CD4-positive, CD25-positive, alpha-beta regulatory T cell (primary cell): ENCODE data around the gene REEP3. TPM values are rescaled to one million over a fixed set of nuclear protein-coding genes. Genes with fewer than 3 reads are reported as not detected.
A peak's percentile ranks its signal among the peaks of the same experiment; 100 is the strongest.

Source experiments
- ATAC-seq, 2 donors: fragments of 150-1000 bp; cut with Tn5 transposase; one replicate each; pipeline ENCODE4 v1.10.0; 2021; ENCODE audit warnings: low read depth in 2 of 2, moderate number of reproducible peaks in 2 of 2, moderate library complexity in 1 of 2
- DNase-seq, 3 donors: peaks; one replicate each; pipeline versions ENCODE4 v3.0.0 to v3.0.0-alpha.2; 2012 to 2022; ENCODE audit warnings: mixed read lengths in 1 of 3
- H3K27ac ChIP-seq: one replicate; pipeline ENCODE4 v1.7.0; 2013; ENCODE audit warnings: mild to moderate bottlenecking, low read length; ENCODE audit not compliant: insufficient read depth, poor library complexity, severe bottlenecking
- H3K27me3 ChIP-seq: one replicate; pipeline ENCODE4 v1.7.0; 2013; ENCODE audit warnings: low read length; ENCODE audit not compliant: control insufficient read depth, insufficient read depth
- H3K36me3 ChIP-seq: one replicate; pipeline ENCODE4 v1.7.0; 2013; ENCODE audit warnings: mild to moderate bottlenecking, low read length, moderate library complexity; ENCODE audit not compliant: control insufficient read depth, insufficient read depth
- H3K4me1 ChIP-seq: 2 replicates; pipeline ENCODE4 v1.7.0; 2013; ENCODE audit warnings: mild to moderate bottlenecking, low read length; ENCODE audit not compliant: insufficient read depth, control insufficient read depth, poor library complexity, severe bottlenecking
- H3K4me3 ChIP-seq: one replicate; pipeline ENCODE4 v1.7.0; 2013; ENCODE audit warnings: low read depth, mild to moderate bottlenecking, low read length, moderate library complexity
- H3K9me3 ChIP-seq, 2 experiments: 1 replicate in 1 of 2; 2 replicates in 1 of 2; pipeline ENCODE4 v1.7.0; 2013; ENCODE audit warnings: low read length in 2 of 2, mild to moderate bottlenecking in 1 of 2, moderate library complexity in 1 of 2; ENCODE audit not compliant: control insufficient read depth in 2 of 2
- H3K27ac Mint-ChIP-seq, 3 donors: one replicate each; pipeline ENCODE4 v1.8.0; 2020 to 2022; ENCODE audit warnings: mild to moderate bottlenecking in 3 of 3, mixed read lengths in 3 of 3, moderate library complexity in 2 of 3
- H3K27me3 Mint-ChIP-seq: one replicate; pipeline ENCODE4 v1.8.0; 2022; ENCODE audit warnings: mild to moderate bottlenecking, mixed read lengths
- H3K36me3 Mint-ChIP-seq: one replicate; pipeline ENCODE4 v1.8.0; 2020; ENCODE audit warnings: mixed read lengths
- H3K4me1 Mint-ChIP-seq, 4 donors: one replicate each; pipeline ENCODE4 v1.8.0; 2020 to 2022; ENCODE audit warnings: mixed read lengths in 4 of 4, mild to moderate bottlenecking in 1 of 4
- H3K4me3 Mint-ChIP-seq, 4 donors: one replicate each; pipeline ENCODE4 v1.8.0; 2020 to 2022; ENCODE audit warnings: mild to moderate bottlenecking in 4 of 4, mixed read lengths in 4 of 4, moderate library complexity in 3 of 4
- H3K9me3 Mint-ChIP-seq, 7 donors: one replicate each; pipeline ENCODE4 v1.8.0; 2020 to 2022; ENCODE audit warnings: mixed read lengths in 7 of 7, mild to moderate bottlenecking in 3 of 7, moderate library complexity in 2 of 7
- polyA plus RNA-seq, 4 donors: library from polyadenylated mRNA; unstranded; fragments of 300-500 nt; fragmentation: Illumina TruSeq; gene quantifications; one replicate each; pipeline ENCODE4 v1.2.3, GENCODE V29; 2021
- total RNA-seq: library from RNA; stranded (reverse); gene quantifications from one replicate; pipeline ENCODE4 v1.2.3, GENCODE V29; 2022

The REEP3 gene
- total and polyA plus RNA-seq, 5 donors from 2014 or later = 12.7 to 21.2 (median 17.6) TPM

DNA sequence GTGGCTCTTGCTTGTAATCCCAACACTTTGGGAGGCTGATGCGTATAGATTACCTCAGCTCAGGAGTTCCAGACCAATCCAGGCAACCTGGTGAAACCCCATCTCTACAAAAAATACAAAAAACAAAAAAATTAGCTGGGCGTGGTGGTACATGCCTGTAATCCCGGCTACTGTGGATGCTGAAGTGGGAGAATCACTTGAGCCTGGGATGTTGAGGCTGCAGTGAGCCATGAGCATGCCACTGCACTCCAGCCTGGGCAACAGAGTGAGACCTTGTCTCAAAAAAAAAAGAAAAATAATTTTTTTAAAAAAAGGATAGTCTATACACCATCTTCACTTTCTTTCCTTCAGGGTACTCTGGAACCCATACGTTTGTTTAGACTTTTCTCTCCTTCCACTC is 6.2 kb downstream of the REEP3 start:
- H3K4me3 Mint-ChIP-seq = no peak overlapping the region
- H3K27ac ChIP-seq = no peak overlapping the region
- ATAC-seq (no peak), DNase-seq (no peak)
- no peaks in the 10 kb centered on the region for H3K27me3 ChIP-seq
- H3K9me3 Mint-ChIP-seq = peaks cover 0 to under 1% (median 0%) of the 10 kb centered on the region in 7 donors
- peaks cover 14% of the 10 kb centered on the region for H3K36me3 Mint-ChIP-seq
- H3K4me3 ChIP-seq = no peak overlapping the region
- H3K4me1 Mint-ChIP-seq = peaks cover 36 to 46% (median 41%) of the 10 kb centered on the region in 4 donors
- peaks cover 23% of the 10 kb centered on the region for H3K4me1 ChIP-seq
- H3K27me3 Mint-ChIP-seq = no peaks in the 10 kb centered on the region
- H3K36me3 ChIP-seq = peaks cover 2% of the 10 kb centered on the region
- H3K27ac Mint-ChIP-seq = peak overlapping the region in 1 of 3 donors; percentile 84
- no peaks in the 10 kb centered on the region for H3K9me3 ChIP-seq

- peaks cover 2% of the 10 kb centered on the region for H3K36me3 ChIP-seq
- Mint-ChIP-seq H3K36me3 (peaks cover 14% of the 10 kb centered on the region), H3K4me3 (peak overlapping the region in 3 of 4 donors; percentile 4 to 64 (median 22)), H3K27ac (peak overlapping the region in 2 of 3 donors; percentile 3 to 32), H3K27me3 (no peaks in the 10 kb centered on the region), H3K9me3 (no peaks in the 10 kb centered on the region), H3K4me1 (peaks cover 33 to 40% (median 39%) of the 10 kb centered on the region in 4 donors)
- ATAC-seq = peak; percentile 14 to 48
- no peaks in the 10 kb centered on the region for H3K27me3 ChIP-seq
- no peaks in the 10 kb centered on the region for H3K9me3 ChIP-seq
- H3K27ac ChIP-seq = no peak overlapping the region
- DNase-seq = peak in 1 of 3 donors; percentile 24
- no peak overlapping the region for H3K4me3 ChIP-seq
- peaks cover 15% of the 10 kb centered on the region for H3K4me1 ChIP-seq
These were observed 7.0 kb downstream of the REEP3 start for GRCh38 chr10:63528084-63528744.

DNA sequence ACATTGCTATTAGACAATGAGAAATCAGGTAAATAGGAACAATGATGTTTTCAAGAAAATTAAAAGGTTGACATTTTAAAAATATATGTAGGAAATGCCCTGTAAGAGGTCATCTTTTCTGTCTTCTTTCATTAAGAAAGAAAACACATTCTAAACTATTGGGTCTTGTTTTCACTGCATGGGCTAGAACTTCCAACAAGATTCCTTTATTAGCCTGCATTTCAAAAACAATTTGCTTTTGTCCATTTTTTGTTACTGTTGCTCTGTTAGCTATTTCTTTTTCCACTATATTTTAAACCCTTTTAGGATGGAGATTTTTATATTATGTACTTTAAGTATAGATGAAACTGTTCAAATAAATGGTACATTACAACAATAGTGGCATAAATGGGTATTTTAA is 9.2 kb downstream of the REEP3 start:
- Mint-ChIP-seq H3K4me3 (no peak overlapping the region), H3K27me3 (peaks cover 4% of the 10 kb centered on the region), H3K4me1 (peaks cover 31 to 33% (median 32%) of the 10 kb centered on the region in 4 donors), H3K9me3 (no peaks in the 10 kb centered on the region), H3K36me3 (peaks cover 14% of the 10 kb centered on the region), H3K27ac (no peak overlapping the region)
- Histone ChIP-seq H3K27me3 (no peaks in the 10 kb centered on the region), H3K27ac (no peak overlapping the region), H3K4me1 (peaks cover 9% of the 10 kb centered on the region), H3K9me3 (no peaks in the 10 kb centered on the region), H3K36me3 (peaks cover 2% of the 10 kb centered on the region), H3K4me3 (no peak overlapping the region)
- ATAC-seq (no peak), DNase-seq (no peak)

DNA sequence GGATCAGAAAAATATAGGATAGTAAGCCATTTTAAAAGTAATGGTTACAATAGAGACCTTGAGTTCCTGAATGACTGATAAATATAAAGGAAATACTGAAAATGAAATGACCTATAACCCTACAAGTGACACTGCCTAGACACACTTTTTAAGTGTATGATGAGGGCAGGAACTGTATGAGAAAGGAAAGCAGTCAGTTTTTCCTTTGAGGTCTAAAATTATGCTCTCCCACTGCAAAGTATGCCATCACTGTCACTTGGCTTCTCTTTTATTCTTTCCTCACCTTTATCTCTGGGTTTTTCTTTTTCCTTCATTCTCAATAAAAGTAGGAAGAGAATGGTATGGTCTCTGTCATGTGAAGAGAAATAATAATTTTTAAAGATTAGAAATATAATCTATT is 13.5 kb downstream of the REEP3 start:
- DNase-seq = no peak
- Histone ChIP-seq H3K27ac (no peak overlapping the region), H3K36me3 (no peaks in the 10 kb centered on the region), H3K9me3 (no peaks in the 10 kb centered on the region), H3K4me3 (no peak overlapping the region), H3K27me3 (no peaks in the 10 kb centered on the region), H3K4me1 (no peaks in the 10 kb centered on the region)
- Mint-ChIP-seq H3K4me3 (no peak overlapping the region), H3K27ac (no peak overlapping the region), H3K27me3 (peaks cover 4% of the 10 kb centered on the region), H3K9me3 (no peaks in the 10 kb centered on the region), H3K36me3 (no peaks in the 10 kb centered on the region), H3K4me1 (peaks cover 11 to 16% (median 13%) of the 10 kb centered on the region in 4 donors)
- no peak for ATAC-seq

DNA sequence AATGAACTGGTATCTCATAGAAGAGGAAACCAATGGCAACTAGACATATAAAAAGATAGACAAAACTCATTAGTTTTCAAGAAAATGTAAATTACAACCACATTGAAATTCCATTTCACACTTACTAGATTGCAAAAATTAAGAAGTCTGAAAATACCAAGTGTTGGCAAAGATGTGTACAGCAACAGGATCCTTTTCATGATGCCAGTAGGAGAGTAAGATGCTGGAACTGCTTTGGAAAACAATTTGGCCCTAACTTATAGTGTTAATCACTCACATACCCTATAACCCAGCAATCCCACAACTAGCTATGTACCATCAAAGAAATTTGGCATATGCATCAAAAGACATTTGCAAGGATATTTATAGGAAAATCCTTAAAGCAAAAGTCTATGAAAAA is 15.5 kb downstream of the REEP3 start:
- Mint-ChIP-seq H3K9me3 (no peaks in the 10 kb centered on the region), H3K4me3 (no peak overlapping the region), H3K27ac (no peak overlapping the region), H3K27me3 (peaks cover 4% of the 10 kb centered on the region), H3K4me1 (peaks cover 11 to 21% (median 15%) of the 10 kb centered on the region in 4 donors), H3K36me3 (no peaks in the 10 kb centered on the region)
- no peak for DNase-seq
- Histone ChIP-seq H3K36me3 (no peaks in the 10 kb centered on the region), H3K27ac (no peak overlapping the region), H3K9me3 (no peaks in the 10 kb centered on the region), H3K4me3 (no peak overlapping the region), H3K27me3 (no peaks in the 10 kb centered on the region), H3K4me1 (no peaks in the 10 kb centered on the region)
- no peak for ATAC-seq

- Histone ChIP-seq H3K9me3 (no peaks in the 10 kb centered on the region), H3K27ac (no peak overlapping the region), H3K4me3 (no peak overlapping the region), H3K4me1 (no peaks in the 10 kb centered on the region), H3K27me3 (no peaks in the 10 kb centered on the region), H3K36me3 (no peaks in the 10 kb centered on the region)
- no peak overlapping the region for H3K27ac Mint-ChIP-seq
- no peak overlapping the region for H3K4me3 Mint-ChIP-seq
- no peaks in the 10 kb centered on the region for H3K36me3 Mint-ChIP-seq
- no peaks in the 10 kb centered on the region for H3K9me3 Mint-ChIP-seq
- peaks cover 4% of the 10 kb centered on the region for H3K27me3 Mint-ChIP-seq
- DNase-seq (no peak), ATAC-seq (no peak)
- peaks cover 11 to 21% (median 15%) of the 10 kb centered on the region in 4 donors for H3K4me1 Mint-ChIP-seq
These were observed 16.3 kb downstream of the REEP3 start for GRCh38 chr10:63537536-63537935.

DNA sequence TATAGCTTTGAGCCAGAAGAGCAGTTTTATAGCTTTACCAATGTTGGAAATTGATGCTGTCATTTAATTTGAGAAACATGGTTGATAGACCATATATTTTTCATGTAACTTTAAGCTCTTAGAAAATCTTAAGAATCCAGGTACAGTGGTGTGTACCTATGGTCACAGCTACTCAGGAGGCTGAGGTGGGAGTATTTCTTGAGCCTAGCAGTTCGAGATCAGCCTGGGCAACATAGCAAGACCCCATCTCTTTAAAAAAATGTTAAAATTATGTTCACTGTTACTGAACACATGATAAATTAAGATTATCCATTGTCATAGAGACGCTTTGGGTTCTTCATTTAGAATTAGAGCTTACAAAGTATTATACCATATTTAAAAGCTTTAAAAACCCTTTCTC is 18.2 kb downstream of the REEP3 start:
- no peak overlapping the region for H3K4me3 ChIP-seq
- ATAC-seq = no peak
- no peak overlapping the region for H3K27ac ChIP-seq
- H3K9me3 ChIP-seq = no peaks in the 10 kb centered on the region
- H3K27me3 ChIP-seq = no peaks in the 10 kb centered on the region
- H3K9me3 Mint-ChIP-seq = no peaks in the 10 kb centered on the region
- H3K4me1 ChIP-seq = no peaks in the 10 kb centered on the region
- peaks cover 1% of the 10 kb centered on the region for H3K27me3 Mint-ChIP-seq
- H3K27ac Mint-ChIP-seq = peak overlapping the region in 1 of 3 donors; percentile 43
- H3K36me3 ChIP-seq = no peaks in the 10 kb centered on the region
- H3K4me1 Mint-ChIP-seq = peaks cover 15 to 34% (median 17%) of the 10 kb centered on the region in 4 donors
- H3K36me3 Mint-ChIP-seq = no peaks in the 10 kb centered on the region
- DNase-seq = no peak
- no peak overlapping the region for H3K4me3 Mint-ChIP-seq

GRCh38 chr10:63539994-63540393 is 18.8 kb downstream of the REEP3 start:
- no peaks in the 10 kb centered on the region for H3K4me1 ChIP-seq
- Mint-ChIP-seq H3K4me1 (peaks cover 15 to 34% (median 17%) of the 10 kb centered on the region in 4 donors), H3K4me3 (no peak overlapping the region), H3K27me3 (no peaks in the 10 kb centered on the region), H3K9me3 (no peaks in the 10 kb centered on the region), H3K36me3 (no peaks in the 10 kb centered on the region), H3K27ac (no peak overlapping the region)
- ATAC-seq (no peak), DNase-seq (no peak)
- H3K4me3 ChIP-seq = no peak overlapping the region
- H3K27me3 ChIP-seq = no peaks in the 10 kb centered on the region
- no peaks in the 10 kb centered on the region for H3K36me3 ChIP-seq
- no peaks in the 10 kb centered on the region for H3K9me3 ChIP-seq
- H3K27ac ChIP-seq = no peak overlapping the region
